Sigmoid colon (tissue), 7 donors: Measurements from ENCODE around the gene COL25A1. TPM values are rescaled to one million over a fixed set of nuclear protein-coding genes. Genes with fewer than 3 reads are reported as not detected.

Source experiments
- DNase-seq: peaks from one replicate; pipeline ENCODE4 v3.0.0-alpha.2; 2019
- H3K27ac ChIP-seq, 4 donors: fragments of 200-600 bp; sonication (generic); one replicate each; pipeline ENCODE4 v1.5.1; 2016 to 2019; ENCODE audit warnings: mild to moderate bottlenecking in 1 of 4
- H3K27me3 ChIP-seq, 3 donors: fragments of 200-600 bp; sonication (generic); one replicate each; pipeline ENCODE4 v1.5.1; 2019; ENCODE audit warnings: mild to moderate bottlenecking in 1 of 3
- H3K36me3 ChIP-seq, 4 donors: fragments of 200-600 bp; sonication (generic); one replicate each; pipeline ENCODE4 v1.5.1; 2016 to 2019
- H3K4me1 ChIP-seq, 4 donors: fragments of 200-600 bp; sonication (generic); one replicate each; pipeline ENCODE4 v1.5.1; 2017 to 2019
- H3K4me3 ChIP-seq, 4 donors: fragments of 200-600 bp; sonication (generic); one replicate each; pipeline ENCODE4 v1.5.1; 2017 to 2019; ENCODE audit warnings: mild to moderate bottlenecking in 2 of 4, moderate library complexity in 1 of 4
- H3K9me3 ChIP-seq, 4 donors: fragments of 200-600 bp in 3 of 4; sonication (generic) in 3 of 4; one replicate each; pipeline versions ENCODE4 v1.5.1 to v1.6.1; 2013 to 2019
- EP300 ChIP-seq, 4 donors: sonication (generic); formaldehyde crosslinking; IDR thresholded peaks; one replicate each; pipeline ENCODE4 v1.6.1; 2017; ENCODE audit warnings: antibody characterized with exemption in 4 of 4
- POLR2A ChIP-seq, 2 donors: fragments of 450-650 bp; IDR thresholded peaks; one replicate each; pipeline ENCODE4 v1.6.1; 2016; ENCODE audit warnings: antibody characterized with exemption in 2 of 2, mild to moderate bottlenecking in 2 of 2, moderate library complexity in 2 of 2
- POLR2AphosphoS5 ChIP-seq, 4 donors: sonication (generic); formaldehyde crosslinking; IDR thresholded peaks; one replicate each; pipeline ENCODE4 v1.6.1; 2017; ENCODE audit warnings: antibody characterized with exemption in 4 of 4
- WGBS, 2 donors: extraction: QIAGEN DNeasy Blood & Tissue Kit; methylation state at CpG; one replicate each; pipeline ENCODE4 v1.1.7; 2013; 5-methylcytosine and 5-hydroxymethylcytosine counted together
- intact Hi-C: fragments of 100-400 bp; cut with DNase I; formaldehyde crosslinking; loops from one replicate; pipeline ENCODE4 v1.15.1; 2023
- polyA plus RNA-seq, 3 donors: library from polyadenylated mRNA; stranded (reverse); fragments of 200-250 nt; gene quantifications; one replicate each; pipeline ENCODE4 v1.2.3, GENCODE V29; 2013
- total RNA-seq, 4 donors: library from RNA; depleted of rRNA; stranded (reverse); fragments of >200 nt; gene quantifications; one replicate each; pipeline ENCODE4 v1.1.0, GENCODE V29; 2016
- TF ChIP-seq, protein P1 (sequence below), 4 experiments: fragments of 450-650 bp in 3 of 4; fragments of 200-600 bp in 1 of 4; IDR thresholded peaks; one replicate each; pipeline ENCODE4 v1.5.1; 2016 to 2019; ENCODE audit warnings: antibody characterized with exemption in 4 of 4, mild to moderate bottlenecking in 3 of 4, moderate library complexity in 2 of 4
- donor health status: healthy with polysubstance abuse.
- donor health status: Bipolar disorder and iron deficiency.
- donor health status: healthy.

COL25A1 gene
- total and polyA plus RNA-seq, 7 donors, result 0.15 to 1.4 (median 0.41) TPM; not detected in 2

GRCh38 chr4:109315818-109316217 lies 13.4 kb upstream of the COL25A1 start:
- H3K27me3 ChIP-seq, result no peaks in the 10 kb centered on the region
- 83 to 84% methylated on average over 2 of the region's 2 CpGs for WGBS, 2 donors
- H3K9me3 ChIP-seq, result peaks cover 0 to 4% (median 1%) of the 10 kb centered on the region in 4 donors
- no peak for DNase-seq
- TF ChIP-seq POLR2A (IDR thresholded peaks at IDR 0.05) (no peak), POLR2AphosphoS5 (IDR thresholded peaks at IDR 0.05) (no peak), EP300 (IDR thresholded peaks at IDR 0.05) (no peak)
- TF ChIP-seq, protein P1, sequence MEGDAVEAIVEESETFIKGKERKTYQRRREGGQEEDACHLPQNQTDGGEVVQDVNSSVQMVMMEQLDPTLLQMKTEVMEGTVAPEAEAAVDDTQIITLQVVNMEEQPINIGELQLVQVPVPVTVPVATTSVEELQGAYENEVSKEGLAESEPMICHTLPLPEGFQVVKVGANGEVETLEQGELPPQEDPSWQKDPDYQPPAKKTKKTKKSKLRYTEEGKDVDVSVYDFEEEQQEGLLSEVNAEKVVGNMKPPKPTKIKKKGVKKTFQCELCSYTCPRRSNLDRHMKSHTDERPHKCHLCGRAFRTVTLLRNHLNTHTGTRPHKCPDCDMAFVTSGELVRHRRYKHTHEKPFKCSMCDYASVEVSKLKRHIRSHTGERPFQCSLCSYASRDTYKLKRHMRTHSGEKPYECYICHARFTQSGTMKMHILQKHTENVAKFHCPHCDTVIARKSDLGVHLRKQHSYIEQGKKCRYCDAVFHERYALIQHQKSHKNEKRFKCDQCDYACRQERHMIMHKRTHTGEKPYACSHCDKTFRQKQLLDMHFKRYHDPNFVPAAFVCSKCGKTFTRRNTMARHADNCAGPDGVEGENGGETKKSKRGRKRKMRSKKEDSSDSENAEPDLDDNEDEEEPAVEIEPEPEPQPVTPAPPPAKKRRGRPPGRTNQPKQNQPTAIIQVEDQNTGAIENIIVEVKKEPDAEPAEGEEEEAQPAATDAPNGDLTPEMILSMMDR (IDR thresholded peaks at IDR 0.05), result no peak
- H3K4me3 ChIP-seq, result no peak overlapping the region
- H3K4me1 ChIP-seq, result no peaks in the 10 kb centered on the region
- no peak overlapping the region for H3K27ac ChIP-seq
- no peaks in the 10 kb centered on the region for H3K36me3 ChIP-seq
- intact Hi-C loops, result no loop called here

DNA sequence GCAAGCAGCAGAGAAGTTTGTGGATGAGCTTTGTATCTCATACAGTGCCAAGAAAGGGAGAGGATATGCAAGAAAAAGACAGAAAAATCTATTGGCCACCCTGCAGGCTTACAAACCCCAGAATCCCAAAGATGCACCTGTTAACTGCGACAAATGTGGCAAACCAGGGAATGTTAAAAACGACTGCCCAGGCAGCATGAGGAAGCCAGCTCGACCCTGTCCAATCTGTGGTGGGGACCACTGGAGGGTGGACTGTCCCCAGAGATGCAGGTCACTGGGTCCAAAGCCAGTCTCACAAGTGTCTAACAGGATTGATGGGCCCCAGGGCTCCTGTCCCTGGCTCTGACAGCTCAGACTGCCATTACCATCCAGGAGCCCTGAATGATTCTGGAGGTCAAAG lies 12.9 kb upstream of the COL25A1 start:
- TF ChIP-seq POLR2A (IDR thresholded peaks at IDR 0.05) (no peak), EP300 (IDR thresholded peaks at IDR 0.05) (no peak), POLR2AphosphoS5 (IDR thresholded peaks at IDR 0.05) (no peak)
- TF ChIP-seq, protein P1 (IDR thresholded peaks at IDR 0.05), result no peak
- Histone ChIP-seq H3K4me3 (no peak overlapping the region), H3K36me3 (no peaks in the 10 kb centered on the region), H3K9me3 (peaks cover 0 to 2% (median under 1%) of the 10 kb centered on the region in 4 donors), H3K27ac (no peak overlapping the region), H3K27me3 (no peaks in the 10 kb centered on the region), H3K4me1 (no peaks in the 10 kb centered on the region)
- no peak for DNase-seq
- WGBS, 2 donors, result 54 to 80% methylated on average over 3 of the region's 3 CpGs
- intact Hi-C loops, result no loop called here

DNA sequence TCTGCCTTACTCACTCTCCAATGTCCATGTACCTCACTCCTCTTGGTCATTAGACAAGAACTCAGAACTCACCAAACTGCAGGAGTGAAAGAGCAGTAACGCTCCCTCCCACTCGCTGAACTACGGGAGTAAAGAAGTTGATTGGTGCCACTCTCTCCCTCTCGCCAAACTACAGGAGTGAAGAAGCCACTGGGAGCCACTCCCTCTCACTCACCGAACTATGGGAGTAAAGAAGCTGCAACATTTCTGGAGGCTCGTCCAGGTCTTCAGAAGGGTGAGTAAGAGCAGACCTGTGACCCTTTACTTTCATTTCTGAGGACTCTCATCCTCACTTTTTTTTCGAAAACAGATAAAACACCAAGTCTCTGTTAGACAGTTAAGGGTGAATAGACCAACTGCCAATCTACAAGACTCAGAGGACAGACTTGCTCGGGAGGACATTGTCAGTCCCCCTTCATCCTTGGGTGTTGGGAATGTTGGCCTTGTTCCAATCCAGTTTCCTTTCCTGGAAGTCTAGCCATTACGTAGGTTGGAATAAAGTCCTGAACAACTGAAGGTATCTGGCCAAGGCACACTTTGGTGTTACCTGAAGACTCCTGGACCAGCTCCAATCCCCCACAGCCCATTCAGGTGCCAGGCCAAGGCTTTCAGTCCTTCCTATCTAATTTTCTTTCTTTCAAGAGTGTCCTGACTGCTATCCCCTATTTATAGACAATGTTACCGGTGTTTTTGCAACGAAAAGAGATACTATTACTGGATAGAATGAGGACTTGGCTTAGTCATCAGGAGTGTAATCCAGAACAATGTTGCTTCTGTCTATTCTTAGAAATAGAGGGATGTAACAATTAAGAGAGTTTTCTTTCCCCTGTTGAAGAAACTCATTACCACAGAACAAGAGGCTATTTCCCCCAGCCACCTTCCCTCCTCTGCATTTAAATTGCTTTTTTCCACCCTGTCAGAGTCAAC lies 11.0 kb upstream of the COL25A1 start:
- Histone ChIP-seq H3K27ac (no peak overlapping the region), H3K9me3 (peaks cover 0 to 2% (median 0%) of the 10 kb centered on the region in 4 donors), H3K27me3 (no peaks in the 10 kb centered on the region), H3K4me3 (no peak overlapping the region), H3K36me3 (no peaks in the 10 kb centered on the region), H3K4me1 (no peaks in the 10 kb centered on the region)
- 91 to 92% methylated on average over 11 of the region's 11 CpGs for WGBS, 2 donors
- no peak for TF ChIP-seq EP300 (IDR thresholded peaks at IDR 0.05)
- TF ChIP-seq POLR2A (IDR thresholded peaks at IDR 0.05), result no peak
- TF ChIP-seq, protein P1 (IDR thresholded peaks at IDR 0.05), result no peak
- no peak for TF ChIP-seq POLR2AphosphoS5 (IDR thresholded peaks at IDR 0.05)
- no peak for DNase-seq
- intact Hi-C loops, result no loop called here

DNA sequence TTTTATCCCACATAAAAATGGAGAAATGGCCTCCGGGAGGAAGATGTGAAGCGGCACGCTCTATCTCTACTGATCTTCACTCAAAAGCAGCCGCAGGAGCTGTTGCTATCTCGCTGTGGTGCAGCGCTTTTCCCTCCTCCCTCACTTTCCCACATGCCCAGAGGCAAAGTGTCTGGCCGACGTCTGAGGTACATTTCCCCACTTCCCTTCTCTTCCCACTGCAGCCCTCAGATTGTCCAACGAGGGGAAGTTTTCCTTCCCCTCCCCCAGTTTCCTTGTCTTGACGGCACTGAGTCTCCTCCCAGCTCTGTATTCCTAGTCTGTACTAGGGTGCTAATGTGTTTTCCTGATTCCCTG lies 660 bp upstream of the COL25A1 start:
- no peaks in the 10 kb centered on the region for H3K9me3 ChIP-seq
- no peaks in the 10 kb centered on the region for H3K36me3 ChIP-seq
- WGBS, 2 donors, result 2% methylated on average over 10 of the region's 10 CpGs
- peak overlapping the region; percentile 33 to 58 (median 50) for H3K4me3 ChIP-seq
- H3K27me3 ChIP-seq, result peaks cover 7 to 49% (median 25%) of the 10 kb centered on the region in 3 donors
- peaks cover 0 to 20% (median 19%) of the 10 kb centered on the region in 4 donors for H3K4me1 ChIP-seq
- no peak for DNase-seq
- TF ChIP-seq, protein P1 (IDR thresholded peaks at IDR 0.05), result no peak
- no peak for TF ChIP-seq EP300 (IDR thresholded peaks at IDR 0.05)
- TF ChIP-seq POLR2A (IDR thresholded peaks at IDR 0.05), result no peak
- TF ChIP-seq POLR2AphosphoS5 (IDR thresholded peaks at IDR 0.05), result no peak
- no peak overlapping the region for H3K27ac ChIP-seq
- intact Hi-C loops, result no loop called here
